HepG2 (cell line): Measurements from ENCODE around the gene PRICKLE3. TPM values are rescaled to one million over a fixed set of nuclear protein-coding genes. Genes with fewer than 3 reads are reported as not detected.
A peak's percentile ranks its signal among the peaks of the same experiment; 100 is the strongest.

Experiments used
- CC2D1A ChIP-seq: sonication (generic); formaldehyde crosslinking; IDR thresholded peaks from 2 replicates; pipeline ENCODE4 v1.8.1; 2023; ENCODE audit warnings: mild to moderate bottlenecking, missing genetic modification reagents
- DNMT3B ChIP-seq: conservative IDR thresholded peaks from 2 replicates; pipeline ENCODE4 v1.6.1; 2016; ENCODE audit warnings: missing biosample characterization, control low read depth
- FIP1L1 ChIP-seq: fragments of 200-400 bp; formaldehyde crosslinking; IDR thresholded peaks from 2 replicates; pipeline ENCODE4 v1.6.1; 2018; ENCODE audit warnings: low read depth, mild to moderate bottlenecking, low read length, moderate library complexity, borderline replicate concordance; ENCODE audit not compliant: insufficient read depth
- GZF1 ChIP-seq: sonication (generic); formaldehyde crosslinking; IDR thresholded peaks from 2 replicates; pipeline ENCODE4 v1.5.1; 2020; ENCODE audit warnings: mild to moderate bottlenecking, missing genetic modification reagents
- HOXA9 ChIP-seq: sonication (generic); formaldehyde crosslinking; IDR thresholded peaks from 2 replicates; pipeline ENCODE4 v1.8.1; 2022; ENCODE audit warnings: missing genetic modification reagents, mild to moderate bottlenecking, moderate library complexity, borderline replicate concordance
- KLF15 ChIP-seq: sonication (generic); formaldehyde crosslinking; IDR thresholded peaks from 2 replicates; pipeline ENCODE4 v1.8.1; 2023; ENCODE audit warnings: borderline replicate concordance, mild to moderate bottlenecking, inconsistent platforms, missing genetic modification reagents, mixed read lengths
- MEIS2 ChIP-seq: sonication (generic); formaldehyde crosslinking; IDR thresholded peaks from 2 replicates; pipeline ENCODE4 v1.9.0; 2021; ENCODE audit warnings: mild to moderate bottlenecking, missing genetic modification reagents
- RBFOX2 ChIP-seq: fragments of 200-400 bp; formaldehyde crosslinking; IDR thresholded peaks from 2 replicates; pipeline ENCODE4 v1.6.1; 2017; ENCODE audit warnings: low read depth, mild to moderate bottlenecking, low read length
- REL ChIP-seq: sonication (generic); formaldehyde crosslinking; conservative IDR thresholded peaks from 2 replicates; pipeline ENCODE4 v1.8.0; 2022; ENCODE audit warnings: mild to moderate bottlenecking, missing genetic modification reagents, moderate library complexity
- REPIN1 ChIP-seq: sonication (generic); formaldehyde crosslinking; IDR thresholded peaks from 2 replicates; pipeline ENCODE4 v1.8.0; 2022; ENCODE audit warnings: missing genetic modification reagents, low read depth, mild to moderate bottlenecking, borderline replicate concordance
- RFX5 ChIP-seq: IDR thresholded peaks from 2 replicates; pipeline ENCODE4 v1.6.1; 2011; ENCODE audit warnings: low read depth, low read length, improper control_type of control experiment
- RORA ChIP-seq: sonication (generic); formaldehyde crosslinking; IDR thresholded peaks from 2 replicates; pipeline ENCODE4 v1.5.0; 2020; ENCODE audit warnings: mild to moderate bottlenecking, missing genetic modification reagents, moderate library complexity
- U2AF1 ChIP-seq: fragments of 200-400 bp; formaldehyde crosslinking; optimal IDR thresholded peaks from 2 replicates; pipeline ENCODE3; 2017; ENCODE audit warnings: mild to moderate bottlenecking, low read depth, low read length
- ZNF124 ChIP-seq: sonication (generic); formaldehyde crosslinking; IDR thresholded peaks from 2 replicates; pipeline ENCODE4 v1.4.0; 2020; ENCODE audit warnings: missing genetic modification reagents
- ZNF251 ChIP-seq: sonication (generic); formaldehyde crosslinking; IDR thresholded peaks from 2 replicates; pipeline ENCODE4 v1.9.0; 2021; ENCODE audit warnings: mild to moderate bottlenecking, missing genetic modification reagents
- ZNF264 ChIP-seq: sonication (generic); formaldehyde crosslinking; IDR thresholded peaks from 2 replicates; pipeline ENCODE4 v1.4.0; 2020; ENCODE audit warnings: missing genetic modification reagents
- ZNF30 ChIP-seq: sonication (generic); formaldehyde crosslinking; IDR thresholded peaks from 2 replicates; pipeline ENCODE4 v1.5.0; 2020; ENCODE audit warnings: mild to moderate bottlenecking, missing genetic modification reagents
- ZNF337 ChIP-seq: sonication (generic); formaldehyde crosslinking; IDR thresholded peaks from 2 replicates; pipeline ENCODE4 v1.5.1; 2020; ENCODE audit warnings: missing genetic modification reagents, low read depth, mild to moderate bottlenecking, borderline replicate concordance
- ZNF546 ChIP-seq: sonication (generic); formaldehyde crosslinking; conservative IDR thresholded peaks from 2 replicates; pipeline ENCODE4 v1.8.1; 2023; ENCODE audit warnings: mild to moderate bottlenecking, missing genetic modification reagents
- ZNF558 ChIP-seq: sonication (generic); formaldehyde crosslinking; IDR thresholded peaks from 2 replicates; pipeline ENCODE4 v1.9.0; 2022; ENCODE audit warnings: mild to moderate bottlenecking, missing genetic modification reagents, borderline replicate concordance
- ZNF83 ChIP-seq: sonication (generic); formaldehyde crosslinking; IDR thresholded peaks from 2 replicates; pipeline ENCODE4 v1.4.0; 2020; ENCODE audit warnings: missing genetic modification reagents, mild to moderate bottlenecking, borderline replicate concordance
- ZSCAN29 ChIP-seq: sonication (generic); formaldehyde crosslinking; conservative IDR thresholded peaks from 2 replicates; pipeline ENCODE4 v1.4.0; 2020; ENCODE audit warnings: mild to moderate bottlenecking, missing genetic modification reagents
- polyA plus RNA-seq, 8 experiments: library from polyadenylated mRNA; depleted of rRNA in 3 of 8; stranded (reverse) in 7 of 8; unstranded in 1 of 8; fragments of >200 nt; fragmentation: Illumina TruSeq in 4 of 8; extraction: Trizol in 4 of 8; gene quantifications; 2 replicates each; pipeline versions ENCODE4 v1.2.1 to v1.2.3, GENCODE V29; 2011 to 2016; ENCODE audit warnings: low read depth in 4 of 8, missing spikeins in 1 of 8, mixed read lengths in 1 of 8; ENCODE audit not compliant: insufficient read depth in 1 of 8
- total RNA-seq, 5 experiments: library from RNA; depleted of rRNA; stranded (reverse); fragments of >200 nt; fragmentation: Illumina TruSeq; extraction: Trizol; gene quantifications; 2 replicates each; pipeline ENCODE4 v1.2.3, GENCODE V29; 2016; ENCODE audit warnings: low read depth in 1 of 5
- TF ChIP-seq, protein P1 (sequence below): sonication (generic); formaldehyde crosslinking; IDR thresholded peaks from 2 replicates; pipeline ENCODE4 v1.4.0; 2020; ENCODE audit warnings: missing genetic modification reagents
- TF ChIP-seq, protein P2 (sequence below): sonication (generic); formaldehyde crosslinking; IDR thresholded peaks from 2 replicates; pipeline ENCODE4 v1.5.0; 2020; ENCODE audit warnings: missing genetic modification reagents
- TF ChIP-seq, protein P3 (sequence below): sonication (generic); formaldehyde crosslinking; IDR thresholded peaks from 2 replicates; pipeline ENCODE4 v1.9.0; 2022; ENCODE audit warnings: low read depth, missing genetic modification reagents

Gene PRICKLE3
- total and polyA plus RNA-seq, 2 of the 13 experiments (the other 11 are each of a cell fraction or from before 2014, with no cell fraction given), result 2.6 TPM

DNA sequence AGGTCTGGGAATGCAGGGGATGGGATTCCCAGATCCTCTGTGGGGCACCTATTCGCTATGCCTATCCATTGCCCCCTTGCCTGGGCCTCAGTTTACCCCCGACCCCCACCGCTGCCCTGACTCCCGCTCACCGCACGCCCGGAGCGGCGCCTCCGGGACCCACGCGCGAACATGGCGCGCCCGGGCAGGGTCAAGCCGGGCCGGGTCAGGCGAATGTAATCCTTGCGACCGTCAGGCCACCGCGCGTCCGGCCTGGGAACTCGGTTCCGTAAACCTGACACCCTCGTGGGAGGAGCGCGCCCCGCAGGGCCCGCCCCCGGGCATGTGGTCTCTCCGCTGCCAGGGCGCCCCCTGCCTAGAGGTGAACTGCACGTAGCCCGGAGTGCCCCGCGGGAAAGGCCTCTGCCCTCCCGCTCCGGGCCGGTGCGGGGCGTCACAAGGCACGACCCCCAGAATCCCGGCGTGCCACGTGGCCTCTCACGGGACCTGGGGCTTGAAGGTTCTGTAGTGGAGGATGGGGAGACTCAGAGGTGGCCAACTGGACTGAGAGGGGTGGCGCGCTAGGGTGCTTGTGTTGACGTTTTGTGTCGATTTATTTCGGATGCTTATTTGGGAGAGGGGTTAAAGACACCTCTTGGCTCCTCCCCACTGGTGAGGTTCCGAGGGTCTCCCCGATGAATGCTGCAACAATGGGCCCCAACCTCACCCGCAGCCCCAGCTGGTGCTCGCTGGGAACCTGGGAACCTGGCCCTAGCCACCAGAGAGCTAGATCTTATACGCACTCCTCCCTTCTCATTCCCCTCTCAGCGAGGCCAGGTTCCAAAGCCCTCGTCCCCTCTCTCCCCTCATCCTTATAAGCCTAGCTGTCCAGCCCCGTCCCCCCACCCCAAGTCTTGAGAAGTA lies at the start of gene PRICKLE3 (continued):
- TF ChIP-seq ZNF264 (CRISPR knock-in tag) (no peak), ZSCAN29 (CRISPR knock-in tag) (no peak), ZNF251 (no peak), HOXA9 (CRISPR knock-in tag) (no peak), ZNF337 (CRISPR knock-in tag) (no peak), DNMT3B (no peak), KLF15 (CRISPR knock-in tag) (no peak), RFX5 (no peak), CC2D1A (CRISPR knock-in tag) (no peak), ZNF558 (no peak), ZNF546 (CRISPR knock-in tag) (no peak), ZNF30 (CRISPR knock-in tag) (no peak), GZF1 (CRISPR knock-in tag) (no peak), ZNF124 (CRISPR knock-in tag) (no peak), REPIN1 (peak; percentile 36; the same call in 1 of the 2 replicates), U2AF1 (no peak), FIP1L1 (no peak), REL (CRISPR knock-in tag) (no peak), ZNF83 (no peak), RBFOX2 (peak; percentile 85), MEIS2 (CRISPR knock-in tag) (no peak), RORA (CRISPR knock-in tag) (no peak)
- TF ChIP-seq, protein P1, sequence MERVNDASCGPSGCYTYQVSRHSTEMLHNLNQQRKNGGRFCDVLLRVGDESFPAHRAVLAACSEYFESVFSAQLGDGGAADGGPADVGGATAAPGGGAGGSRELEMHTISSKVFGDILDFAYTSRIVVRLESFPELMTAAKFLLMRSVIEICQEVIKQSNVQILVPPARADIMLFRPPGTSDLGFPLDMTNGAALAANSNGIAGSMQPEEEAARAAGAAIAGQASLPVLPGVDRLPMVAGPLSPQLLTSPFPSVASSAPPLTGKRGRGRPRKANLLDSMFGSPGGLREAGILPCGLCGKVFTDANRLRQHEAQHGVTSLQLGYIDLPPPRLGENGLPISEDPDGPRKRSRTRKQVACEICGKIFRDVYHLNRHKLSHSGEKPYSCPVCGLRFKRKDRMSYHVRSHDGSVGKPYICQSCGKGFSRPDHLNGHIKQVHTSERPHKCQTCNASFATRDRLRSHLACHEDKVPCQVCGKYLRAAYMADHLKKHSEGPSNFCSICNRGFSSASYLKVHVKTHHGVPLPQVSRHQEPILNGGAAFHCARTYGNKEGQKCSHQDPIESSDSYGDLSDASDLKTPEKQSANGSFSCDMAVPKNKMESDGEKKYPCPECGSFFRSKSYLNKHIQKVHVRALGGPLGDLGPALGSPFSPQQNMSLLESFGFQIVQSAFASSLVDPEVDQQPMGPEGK (CRISPR knock-in tag), result peak; percentile 52; the same call in 1 of the 2 replicates
- TF ChIP-seq, protein P2, sequence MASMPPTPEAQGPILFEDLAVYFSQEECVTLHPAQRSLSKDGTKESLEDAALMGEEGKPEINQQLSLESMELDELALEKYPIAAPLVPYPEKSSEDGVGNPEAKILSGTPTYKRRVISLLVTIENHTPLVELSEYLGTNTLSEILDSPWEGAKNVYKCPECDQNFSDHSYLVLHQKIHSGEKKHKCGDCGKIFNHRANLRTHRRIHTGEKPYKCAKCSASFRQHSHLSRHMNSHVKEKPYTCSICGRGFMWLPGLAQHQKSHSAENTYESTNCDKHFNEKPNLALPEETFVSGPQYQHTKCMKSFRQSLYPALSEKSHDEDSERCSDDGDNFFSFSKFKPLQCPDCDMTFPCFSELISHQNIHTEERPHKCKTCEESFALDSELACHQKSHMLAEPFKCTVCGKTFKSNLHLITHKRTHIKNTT, result no peak
- TF ChIP-seq, protein P3, sequence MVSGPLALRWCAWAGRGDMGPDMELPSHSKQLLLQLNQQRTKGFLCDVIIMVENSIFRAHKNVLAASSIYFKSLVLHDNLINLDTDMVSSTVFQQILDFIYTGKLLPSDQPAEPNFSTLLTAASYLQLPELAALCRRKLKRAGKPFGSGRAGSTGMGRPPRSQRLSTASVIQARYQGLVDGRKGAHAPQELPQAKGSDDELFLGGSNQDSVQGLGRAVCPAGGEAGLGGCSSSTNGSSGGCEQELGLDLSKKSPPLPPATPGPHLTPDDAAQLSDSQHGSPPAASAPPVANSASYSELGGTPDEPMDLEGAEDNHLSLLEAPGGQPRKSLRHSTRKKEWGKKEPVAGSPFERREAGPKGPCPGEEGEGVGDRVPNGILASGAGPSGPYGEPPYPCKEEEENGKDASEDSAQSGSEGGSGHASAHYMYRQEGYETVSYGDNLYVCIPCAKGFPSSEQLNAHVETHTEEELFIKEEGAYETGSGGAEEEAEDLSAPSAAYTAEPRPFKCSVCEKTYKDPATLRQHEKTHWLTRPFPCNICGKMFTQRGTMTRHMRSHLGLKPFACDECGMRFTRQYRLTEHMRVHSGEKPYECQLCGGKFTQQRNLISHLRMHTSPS (CRISPR knock-in tag), result peak; percentile 90
